ENCODE results near the gene TMEM184C.

TMEM184C gene

GRCh38 chr4:147635348-147635747 lies 18.2 kb downstream of the TMEM184C start:
- H3K4me3 ChIP-seq (ENCODE audit: low read depth, low read length) = no peak overlapping the region
- TF ChIP-seq CTCF (IDR thresholded peaks at IDR 0.05; ENCODE audit: low read depth, low read length) = no peak

- no peak overlapping the region for H3K4me3 ChIP-seq (ENCODE audit: low read depth, low read length)
- no peak for TF ChIP-seq CTCF (IDR thresholded peaks at IDR 0.05; ENCODE audit: low read depth, low read length)
These were observed 21.2 kb downstream of the TMEM184C start for GRCh38 chr4:147638365-147638764.

- TF ChIP-seq CTCF (IDR thresholded peaks at IDR 0.05; ENCODE audit: low read depth, low read length) = no peak
- no peak overlapping the region for H3K4me3 ChIP-seq (ENCODE audit: low read depth, low read length)
These were observed 21.7 kb downstream of the TMEM184C start for GRCh38 chr4:147638942-147639341.

GRCh38 chr4:147639388-147639787 lies 22.2 kb downstream of the TMEM184C start:
- no peak overlapping the region for H3K4me3 ChIP-seq (ENCODE audit: low read depth, low read length)
- no peak for TF ChIP-seq CTCF (IDR thresholded peaks at IDR 0.05; ENCODE audit: low read depth, low read length)

- no peak overlapping the region for H3K4me3 ChIP-seq (ENCODE audit: low read depth, low read length)
- TF ChIP-seq CTCF (IDR thresholded peaks at IDR 0.05; ENCODE audit: low read depth, low read length) = no peak
These were observed 23.1 kb downstream of the TMEM184C start for GRCh38 chr4:147640331-147640730.

GRCh38 chr4:147643616-147644015 lies 26.4 kb downstream of the TMEM184C start:
- H3K4me3 ChIP-seq (ENCODE audit: low read depth, low read length) = no peak overlapping the region
- no peak for TF ChIP-seq CTCF (IDR thresholded peaks at IDR 0.05; ENCODE audit: low read depth, low read length)

- no peak overlapping the region for H3K4me3 ChIP-seq (ENCODE audit: low read depth, low read length)
- no peak for TF ChIP-seq CTCF (IDR thresholded peaks at IDR 0.05; ENCODE audit: low read depth, low read length)
These were observed 27.3 kb downstream of the TMEM184C start for GRCh38 chr4:147644471-147644870.
